HepG2 (cell line): ENCODE measurements around the gene ATAD1. TPM values are rescaled to one million over a fixed set of nuclear protein-coding genes. Genes with fewer than 3 reads are reported as not detected.

ENCODE experiments used
- BHLHE40 ChIP-seq: IDR thresholded peaks from 2 replicates; pipeline ENCODE4 v1.6.1; 2011; ENCODE audit warnings: low read length, improper control_type of control experiment
- DMAP1 ChIP-seq: IDR thresholded peaks from 2 replicates; pipeline ENCODE4 v1.6.1; 2016
- FOXC1 ChIP-seq: sonication (generic); formaldehyde crosslinking; IDR thresholded peaks from 2 replicates; pipeline ENCODE4 v1.8.0; 2022; ENCODE audit warnings: mild to moderate bottlenecking, missing genetic modification reagents, borderline replicate concordance
- JUN ChIP-seq: sonication (generic); formaldehyde crosslinking; IDR thresholded peaks from 2 replicates; pipeline ENCODE4 v1.4.0; 2020; ENCODE audit warnings: mild to moderate bottlenecking, missing genetic modification reagents
- MBNL3 ChIP-seq: fragments of 250-450 bp; sonication (Bioruptor Pico); conservative IDR thresholded peaks from 2 replicates; pipeline ENCODE4 v1.8.0; 2022; ENCODE audit warnings: mild to moderate bottlenecking, inconsistent platforms
- MYC ChIP-seq: sonication (generic); formaldehyde crosslinking; IDR thresholded peaks from 2 replicates; pipeline ENCODE4 v1.9.0; 2021; ENCODE audit warnings: missing genetic modification reagents, borderline replicate concordance
- NR2F1 ChIP-seq, 2 experiments: fragments of 450-650 bp in 1 of 2; formaldehyde crosslinking in 1 of 2; IDR thresholded peaks; 2 replicates each; pipeline versions ENCODE4 v1.5.0 to v1.6.1; 2016 to 2020; ENCODE audit warnings: mild to moderate bottlenecking in 1 of 2, missing compliant biosample characterization in 1 of 2, missing genetic modification reagents in 1 of 2, moderate library complexity in 1 of 2
- ZNF12 ChIP-seq: sonication (generic); formaldehyde crosslinking; IDR thresholded peaks from 2 replicates; pipeline ENCODE4 v1.5.0; 2020; ENCODE audit warnings: missing genetic modification reagents
- ZNF614 ChIP-seq: IDR thresholded peaks from 2 replicates; pipeline ENCODE4 v1.6.1; 2018; ENCODE audit warnings: missing biosample characterization, missing genetic modification reagents, inconsistent platforms, borderline replicate concordance
- ZNF644 ChIP-seq: IDR thresholded peaks from 2 replicates; pipeline ENCODE4 v1.6.1; 2016; ENCODE audit warnings: low read depth
- ZNF7 ChIP-seq: IDR thresholded peaks from 2 replicates; pipeline ENCODE4 v1.6.1; 2016; ENCODE audit warnings: missing biosample characterization, missing genetic modification reagents
- ZNF772 ChIP-seq: sonication (generic); formaldehyde crosslinking; IDR thresholded peaks from 2 replicates; pipeline ENCODE4 v1.5.0; 2020; ENCODE audit warnings: mild to moderate bottlenecking, missing genetic modification reagents
- polyA plus RNA-seq, 8 experiments: library from polyadenylated mRNA; depleted of rRNA in 3 of 8; stranded (reverse) in 7 of 8; unstranded in 1 of 8; fragments of >200 nt; fragmentation: Illumina TruSeq in 4 of 8; extraction: Trizol in 4 of 8; gene quantifications; 2 replicates each; pipeline versions ENCODE4 v1.2.1 to v1.2.3, GENCODE V29; 2011 to 2016; ENCODE audit warnings: low read depth in 4 of 8, missing spikeins in 1 of 8, mixed read lengths in 1 of 8; ENCODE audit not compliant: insufficient read depth in 1 of 8
- total RNA-seq, 5 experiments: library from RNA; depleted of rRNA; stranded (reverse); fragments of >200 nt; fragmentation: Illumina TruSeq; extraction: Trizol; gene quantifications; 2 replicates each; pipeline ENCODE4 v1.2.3, GENCODE V29; 2016; ENCODE audit warnings: low read depth in 1 of 5
- TF ChIP-seq, protein P1 (sequence below): sonication (generic); formaldehyde crosslinking; IDR thresholded peaks from 2 replicates; pipeline ENCODE4 v1.5.1; 2020; ENCODE audit warnings: mild to moderate bottlenecking, missing genetic modification reagents
- TF ChIP-seq, protein P2 (sequence below): fragments of 450-650 bp; IDR thresholded peaks from 2 replicates; pipeline ENCODE4 v1.6.1; 2016
- TF ChIP-seq, protein P3 (sequence below), 2 experiments: fragments of 450-650 bp in 1 of 2; sonication (generic) in 1 of 2; formaldehyde crosslinking in 1 of 2; IDR thresholded peaks; 2 replicates each; pipeline versions ENCODE4 v1.6.1 to v1.8.0; 2016 to 2022; ENCODE audit warnings: antibody characterized with exemption in 1 of 2, mild to moderate bottlenecking in 1 of 2, missing genetic modification reagents in 1 of 2

Gene ATAD1
- total and polyA plus RNA-seq, 2 of the 13 experiments (the other 11 are each of a cell fraction or from before 2014, with no cell fraction given) = 14.9 to 28.2 TPM

DNA sequence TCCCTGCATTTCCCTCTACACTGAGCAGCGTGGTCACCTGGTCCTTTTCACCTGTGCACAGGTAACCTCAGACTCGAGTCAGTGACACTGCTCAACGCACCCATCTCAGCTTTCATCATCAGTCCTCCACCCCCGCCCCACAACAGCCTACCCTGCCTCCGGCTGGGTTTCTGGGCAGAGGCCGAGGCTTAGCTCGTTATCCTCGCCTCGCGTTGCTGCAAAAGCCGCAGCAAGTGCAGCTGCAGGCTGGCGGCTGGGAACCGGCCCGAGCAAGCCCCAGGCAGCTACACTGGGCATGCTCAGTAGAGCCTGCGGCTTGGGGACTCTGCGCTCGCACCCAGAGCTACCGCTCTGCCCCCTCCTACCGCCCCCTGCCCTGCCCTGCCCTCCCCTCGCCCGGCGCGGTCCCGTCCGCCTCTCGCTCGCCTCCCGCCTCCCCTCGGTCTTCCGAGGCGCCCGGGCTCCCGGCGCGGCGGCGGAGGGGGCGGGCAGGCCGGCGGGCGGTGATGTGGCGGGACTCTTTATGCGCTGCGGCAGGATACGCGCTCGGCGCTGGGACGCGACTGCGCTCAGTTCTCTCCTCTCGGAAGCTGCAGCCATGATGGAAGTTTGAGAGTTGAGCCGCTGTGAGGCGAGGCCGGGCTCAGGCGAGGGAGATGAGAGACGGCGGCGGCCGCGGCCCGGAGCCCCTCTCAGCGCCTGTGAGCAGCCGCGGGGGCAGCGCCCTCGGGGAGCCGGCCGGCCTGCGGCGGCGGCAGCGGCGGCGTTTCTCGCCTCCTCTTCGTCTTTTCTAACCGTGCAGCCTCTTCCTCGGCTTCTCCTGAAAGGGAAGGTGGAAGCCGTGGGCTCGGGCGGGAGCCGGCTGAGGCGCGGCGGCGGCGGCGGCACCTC is 45.3 kb upstream of the ATAD1 start, which contains the start of the genes KLLN and PTEN (continued):
- TF ChIP-seq, protein P1, sequence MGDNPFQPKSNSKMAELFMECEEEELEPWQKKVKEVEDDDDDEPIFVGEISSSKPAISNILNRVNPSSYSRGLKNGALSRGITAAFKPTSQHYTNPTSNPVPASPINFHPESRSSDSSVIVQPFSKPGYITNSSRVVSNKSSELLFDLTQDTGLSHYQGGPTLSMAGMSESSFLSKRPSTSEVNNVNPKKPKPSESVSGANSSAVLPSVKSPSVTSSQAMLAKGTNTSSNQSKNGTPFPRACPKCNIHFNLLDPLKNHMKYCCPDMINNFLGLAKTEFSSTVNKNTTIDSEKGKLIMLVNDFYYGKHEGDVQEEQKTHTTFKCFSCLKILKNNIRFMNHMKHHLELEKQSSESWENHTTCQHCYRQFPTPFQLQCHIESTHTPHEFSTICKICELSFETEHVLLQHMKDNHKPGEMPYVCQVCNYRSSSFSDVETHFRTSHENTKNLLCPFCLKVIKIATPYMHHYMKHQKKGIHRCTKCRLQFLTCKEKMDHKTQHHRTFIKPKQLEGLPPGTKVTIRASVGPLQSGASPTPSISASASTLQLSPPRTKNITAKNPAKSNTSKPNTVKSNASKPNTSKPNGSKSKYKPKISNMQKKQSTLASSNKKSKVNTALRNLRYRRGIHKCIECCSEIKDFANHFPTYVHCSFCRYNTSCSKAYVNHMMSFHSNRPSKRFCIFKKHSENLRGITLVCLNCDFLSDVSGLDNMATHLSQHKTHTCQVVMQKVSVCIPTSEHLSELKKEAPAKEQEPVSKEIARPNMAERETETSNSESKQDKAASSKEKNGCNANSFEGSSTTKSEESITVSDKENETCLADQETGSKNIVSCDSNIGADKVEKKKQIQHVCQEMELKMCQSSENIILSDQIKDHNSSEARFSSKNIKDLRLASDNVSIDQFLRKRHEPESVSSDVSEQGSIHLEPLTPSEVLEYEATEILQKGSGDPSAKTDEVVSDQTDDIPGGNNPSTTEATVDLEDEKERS (CRISPR knock-in tag) = no peak
- TF ChIP-seq NR2F1 (CRISPR knock-in tag; IDR thresholded peaks at IDR 0.05) (peak in 1 of 2 experiments; percentile 20; a peak in 1 of 4 replicates), ZNF7 (CRISPR knock-in tag) (no peak), MBNL3 (no peak), MYC (CRISPR knock-in tag) (peak; percentile 69; the same call in 1 of the 2 replicates), BHLHE40 (peak; percentile 85), JUN (CRISPR knock-in tag) (peak; percentile 79), DMAP1 (CRISPR knock-in tag) (peak; percentile 87), FOXC1 (CRISPR knock-in tag) (no peak), ZNF772 (CRISPR knock-in tag) (peak; percentile 89; the same call in 1 of the 2 replicates), ZNF614 (CRISPR knock-in tag) (peak; percentile 23; the same call in 1 of the 2 replicates), ZNF644 (CRISPR knock-in tag) (0 out of 2 replicates have a peak, but pooled peaks have one; percentile 15), ZNF12 (CRISPR knock-in tag) (peak; percentile 66; the same call in 1 of the 2 replicates)
- TF ChIP-seq, protein P2, sequence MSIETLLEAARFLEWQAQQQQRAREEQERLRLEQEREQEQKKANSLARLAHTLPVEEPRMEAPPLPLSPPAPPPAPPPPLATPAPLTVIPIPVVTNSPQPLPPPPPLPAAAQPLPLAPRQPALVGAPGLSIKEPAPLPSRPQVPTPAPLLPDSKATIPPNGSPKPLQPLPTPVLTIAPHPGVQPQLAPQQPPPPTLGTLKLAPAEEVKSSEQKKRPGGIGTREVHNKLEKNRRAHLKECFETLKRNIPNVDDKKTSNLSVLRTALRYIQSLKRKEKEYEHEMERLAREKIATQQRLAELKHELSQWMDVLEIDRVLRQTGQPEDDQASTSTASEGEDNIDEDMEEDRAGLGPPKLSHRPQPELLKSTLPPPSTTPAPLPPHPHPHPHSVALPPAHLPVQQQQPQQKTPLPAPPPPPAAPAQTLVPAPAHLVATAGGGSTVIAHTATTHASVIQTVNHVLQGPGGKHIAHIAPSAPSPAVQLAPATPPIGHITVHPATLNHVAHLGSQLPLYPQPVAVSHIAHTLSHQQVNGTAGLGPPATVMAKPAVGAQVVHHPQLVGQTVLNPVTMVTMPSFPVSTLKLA = no peak
- TF ChIP-seq, protein P3, sequence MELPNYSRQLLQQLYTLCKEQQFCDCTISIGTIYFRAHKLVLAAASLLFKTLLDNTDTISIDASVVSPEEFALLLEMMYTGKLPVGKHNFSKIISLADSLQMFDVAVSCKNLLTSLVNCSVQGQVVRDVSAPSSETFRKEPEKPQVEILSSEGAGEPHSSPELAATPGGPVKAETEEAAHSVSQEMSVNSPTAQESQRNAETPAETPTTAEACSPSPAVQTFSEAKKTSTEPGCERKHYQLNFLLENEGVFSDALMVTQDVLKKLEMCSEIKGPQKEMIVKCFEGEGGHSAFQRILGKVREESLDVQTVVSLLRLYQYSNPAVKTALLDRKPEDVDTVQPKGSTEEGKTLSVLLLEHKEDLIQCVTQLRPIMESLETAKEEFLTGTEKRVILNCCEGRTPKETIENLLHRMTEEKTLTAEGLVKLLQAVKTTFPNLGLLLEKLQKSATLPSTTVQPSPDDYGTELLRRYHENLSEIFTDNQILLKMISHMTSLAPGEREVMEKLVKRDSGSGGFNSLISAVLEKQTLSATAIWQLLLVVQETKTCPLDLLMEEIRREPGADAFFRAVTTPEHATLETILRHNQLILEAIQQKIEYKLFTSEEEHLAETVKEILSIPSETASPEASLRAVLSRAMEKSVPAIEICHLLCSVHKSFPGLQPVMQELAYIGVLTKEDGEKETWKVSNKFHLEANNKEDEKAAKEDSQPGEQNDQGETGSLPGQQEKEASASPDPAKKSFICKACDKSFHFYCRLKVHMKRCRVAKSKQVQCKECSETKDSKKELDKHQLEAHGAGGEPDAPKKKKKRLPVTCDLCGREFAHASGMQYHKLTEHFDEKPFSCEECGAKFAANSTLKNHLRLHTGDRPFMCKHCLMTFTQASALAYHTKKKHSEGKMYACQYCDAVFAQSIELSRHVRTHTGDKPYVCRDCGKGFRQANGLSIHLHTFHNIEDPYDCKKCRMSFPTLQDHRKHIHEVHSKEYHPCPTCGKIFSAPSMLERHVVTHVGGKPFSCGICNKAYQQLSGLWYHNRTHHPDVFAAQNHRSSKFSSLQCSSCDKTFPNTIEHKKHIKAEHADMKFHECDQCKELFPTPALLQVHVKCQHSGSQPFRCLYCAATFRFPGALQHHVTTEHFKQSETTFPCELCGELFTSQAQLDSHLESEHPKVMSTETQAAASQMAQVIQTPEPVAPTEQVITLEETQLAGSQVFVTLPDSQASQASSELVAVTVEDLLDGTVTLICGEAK (IDR thresholded peaks at IDR 0.05) = no peak
- TF ChIP-seq, protein P3 (CRISPR knock-in tag; IDR thresholded peaks at IDR 0.05) = peak; percentile 75; the same call in 1 of the 2 replicates
